ENCODE data around the gene PAXX.
"Not testable (repeated sequence)": the region's sequence is repeated elsewhere in the genome, so short reads cannot be mapped to it uniquely, and the experiment has no call there.

Gene PAXX

DNA sequence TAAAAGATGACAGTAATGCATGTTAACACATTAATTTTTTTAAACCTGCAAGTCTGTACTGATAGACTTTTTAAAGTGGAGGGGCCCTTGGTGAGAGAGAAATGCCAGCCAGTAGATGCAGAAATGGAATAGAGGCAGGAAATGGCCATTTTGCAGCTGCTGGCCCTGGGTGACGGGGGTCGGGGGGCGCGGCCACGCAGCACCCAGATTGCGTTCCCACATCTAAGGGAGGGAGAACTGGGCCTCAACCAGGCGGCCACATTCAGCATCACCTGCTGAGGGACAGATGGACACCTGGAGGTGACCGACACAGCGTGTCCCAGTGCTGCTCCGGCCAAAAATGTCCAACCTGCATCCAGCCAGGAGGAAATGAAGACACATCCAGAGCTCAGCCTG is 10.4 kb downstream of the PAXX start:
- Histone ChIP-seq H3K9ac (ENCODE audit: low read depth in 1 of 2, low read length in 2 of 2) (no peak overlapping the region), H3K4me3 (ENCODE audit: low read depth in 1 of 2, low read length in 2 of 2) (no peak overlapping the region), H3K9me3 (ENCODE audit: control insufficient read depth in 1 of 2, low read length in 2 of 2) (no peaks in the 10 kb centered on the region), H3K27me3 (ENCODE audit: control insufficient read depth in 1 of 2, insufficient read depth in 2 of 2, low read length in 2 of 2) (peaks cover 0 to under 1% of the 10 kb centered on the region in 2 donors), H3K4me1 (ENCODE audit: control insufficient read depth in 1 of 2, insufficient read depth in 2 of 2, low read length in 2 of 2) (peaks cover under 1 to 1% of the 10 kb centered on the region in 2 donors), H3K36me3 (ENCODE audit: control insufficient read depth in 1 of 2, insufficient read depth in 2 of 2, low read length in 2 of 2) (no peaks in the 10 kb centered on the region), H3K27ac (ENCODE audit: low read depth, low read length) (no peak overlapping the region)

DNA sequence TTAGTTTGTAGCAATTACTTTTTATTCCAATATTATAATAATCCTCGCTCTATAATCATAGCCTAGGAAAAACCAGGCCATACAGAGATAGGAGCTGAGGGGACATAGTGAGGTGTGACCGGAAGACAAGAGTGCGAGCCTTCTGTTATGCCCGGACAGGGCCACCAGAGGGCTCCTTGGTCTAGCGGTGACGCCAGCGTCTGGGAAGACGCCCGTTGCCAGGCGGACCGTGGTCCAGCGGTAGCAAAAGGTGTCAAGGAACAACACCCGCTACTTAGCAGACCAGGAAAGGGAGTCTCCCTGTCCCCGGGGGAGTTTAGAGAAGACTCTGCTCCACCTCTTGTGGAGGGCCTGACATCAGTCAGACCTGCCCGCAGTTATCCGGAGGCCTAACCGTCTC is 12.1 kb downstream of the PAXX start:
- H3K4me1 ChIP-seq (ENCODE audit: control insufficient read depth in 1 of 2, insufficient read depth in 2 of 2, low read length in 2 of 2); H3K27me3 ChIP-seq (ENCODE audit: control insufficient read depth in 1 of 2, insufficient read depth in 2 of 2, low read length in 2 of 2); H3K36me3 ChIP-seq (ENCODE audit: control insufficient read depth in 1 of 2, insufficient read depth in 2 of 2, low read length in 2 of 2); H3K9me3 ChIP-seq (ENCODE audit: control insufficient read depth in 1 of 2, low read length in 2 of 2); H3K27ac ChIP-seq (ENCODE audit: low read depth, low read length); H3K9ac ChIP-seq (ENCODE audit: low read depth in 1 of 2, low read length in 2 of 2); H3K4me3 ChIP-seq (ENCODE audit: low read depth in 1 of 2, low read length in 2 of 2): not testable (repeated sequence)

DNA sequence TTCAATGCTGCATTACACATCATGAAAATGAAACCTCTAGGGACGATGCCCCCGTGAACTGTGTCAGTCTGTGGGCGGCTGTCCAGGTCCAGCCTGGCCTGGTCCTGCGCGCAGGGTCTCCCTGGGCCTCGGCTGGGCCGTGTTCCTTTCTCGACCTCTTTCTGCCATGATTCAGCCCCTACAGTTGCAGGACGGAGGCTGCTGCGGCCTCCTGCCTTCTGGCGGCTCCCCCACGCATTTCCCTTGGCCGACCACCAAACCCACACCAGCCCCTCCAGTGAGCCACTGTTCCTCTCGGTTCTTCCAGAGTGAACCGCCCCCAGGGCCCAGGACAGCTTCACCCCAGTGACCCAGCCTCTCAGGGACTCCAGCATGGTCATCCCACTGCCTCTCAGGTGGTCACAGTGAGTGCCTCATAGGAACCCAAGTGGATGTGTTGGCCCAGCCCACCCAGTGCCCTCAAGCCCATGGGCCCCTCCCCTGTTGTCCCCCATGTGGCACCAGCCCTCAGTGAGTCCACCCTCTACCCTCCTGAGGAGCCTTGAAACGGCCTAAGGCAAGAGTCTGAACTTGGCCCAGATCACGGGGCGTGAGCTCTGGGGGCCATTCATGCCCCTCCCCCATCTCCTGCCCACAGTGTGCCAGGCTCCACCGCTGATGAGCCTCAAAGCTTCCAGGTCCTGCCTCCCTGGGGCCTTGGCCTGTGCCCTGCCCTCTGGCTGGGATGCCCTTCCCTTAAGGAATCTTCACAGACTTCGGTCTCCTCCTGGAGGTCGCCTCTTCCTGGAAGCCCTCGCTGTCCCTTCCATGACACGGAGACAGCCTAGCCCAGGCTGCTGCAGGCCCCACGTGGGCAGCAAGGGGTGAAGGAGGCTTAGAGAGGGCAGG is 14.1 kb downstream of the PAXX start:
- Histone ChIP-seq H3K27me3 (ENCODE audit: control insufficient read depth in 1 of 2, insufficient read depth in 2 of 2, low read length in 2 of 2) (no peaks in the 10 kb centered on the region), H3K4me3 (ENCODE audit: low read depth in 1 of 2, low read length in 2 of 2) (no peak overlapping the region), H3K9me3 (ENCODE audit: control insufficient read depth in 1 of 2, low read length in 2 of 2) (no peaks in the 10 kb centered on the region), H3K27ac (ENCODE audit: low read depth, low read length) (no peak overlapping the region), H3K4me1 (ENCODE audit: control insufficient read depth in 1 of 2, insufficient read depth in 2 of 2, low read length in 2 of 2) (no peaks in the 10 kb centered on the region), H3K36me3 (ENCODE audit: control insufficient read depth in 1 of 2, insufficient read depth in 2 of 2, low read length in 2 of 2) (peaks cover 0 to 4% of the 10 kb centered on the region in 2 donors), H3K9ac (ENCODE audit: low read depth in 1 of 2, low read length in 2 of 2) (no peak overlapping the region)

DNA sequence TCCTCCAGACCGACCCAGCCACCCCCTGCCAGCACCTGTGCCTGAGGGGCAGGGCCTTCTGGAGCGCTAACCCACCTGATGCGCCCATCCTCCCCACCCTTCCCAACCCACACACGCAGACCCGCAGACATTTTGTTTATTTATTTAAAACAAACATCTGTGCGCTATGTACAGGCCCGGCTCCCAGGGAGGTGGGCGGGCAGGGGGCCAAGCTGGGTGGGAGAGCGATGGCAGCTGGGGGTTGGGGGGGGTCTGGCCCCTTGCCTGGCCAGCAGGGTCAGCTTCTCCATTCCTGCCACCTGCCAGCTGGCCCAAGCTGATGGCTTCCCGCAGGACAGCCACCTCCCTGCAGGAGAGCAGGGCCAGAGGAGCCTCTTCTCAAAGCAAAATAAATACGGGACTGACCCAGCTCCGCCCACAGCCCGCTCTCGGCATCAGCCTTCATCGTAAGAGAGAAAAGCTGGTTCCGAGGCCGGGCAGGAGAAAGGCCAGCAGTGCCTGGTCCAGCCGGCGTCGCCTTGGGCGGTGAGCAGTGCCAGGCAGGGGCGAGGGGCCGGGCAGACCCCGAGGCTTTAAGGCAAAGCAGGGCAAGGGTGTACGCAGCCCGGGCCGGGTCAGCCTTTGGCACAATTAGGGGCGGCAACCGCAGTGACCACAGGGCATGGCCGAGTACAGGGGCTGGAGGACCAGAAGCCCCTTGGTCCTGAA is 15.0 kb downstream of the PAXX start:
- no peak overlapping the region for H3K4me3 ChIP-seq (ENCODE audit: low read depth in 1 of 2, low read length in 2 of 2)
- no peak overlapping the region for H3K9ac ChIP-seq (ENCODE audit: low read depth in 1 of 2, low read length in 2 of 2)
- H3K4me1 ChIP-seq (ENCODE audit: control insufficient read depth in 1 of 2, insufficient read depth in 2 of 2, low read length in 2 of 2), result no peaks in the 10 kb centered on the region
- H3K27ac ChIP-seq (ENCODE audit: low read depth, low read length), result no peak overlapping the region
- no peaks in the 10 kb centered on the region for H3K27me3 ChIP-seq (ENCODE audit: control insufficient read depth in 1 of 2, insufficient read depth in 2 of 2, low read length in 2 of 2)
- peaks cover 0 to 4% of the 10 kb centered on the region in 2 donors for H3K36me3 ChIP-seq (ENCODE audit: control insufficient read depth in 1 of 2, insufficient read depth in 2 of 2, low read length in 2 of 2)
- H3K9me3 ChIP-seq (ENCODE audit: control insufficient read depth in 1 of 2, low read length in 2 of 2), result no peaks in the 10 kb centered on the region

DNA sequence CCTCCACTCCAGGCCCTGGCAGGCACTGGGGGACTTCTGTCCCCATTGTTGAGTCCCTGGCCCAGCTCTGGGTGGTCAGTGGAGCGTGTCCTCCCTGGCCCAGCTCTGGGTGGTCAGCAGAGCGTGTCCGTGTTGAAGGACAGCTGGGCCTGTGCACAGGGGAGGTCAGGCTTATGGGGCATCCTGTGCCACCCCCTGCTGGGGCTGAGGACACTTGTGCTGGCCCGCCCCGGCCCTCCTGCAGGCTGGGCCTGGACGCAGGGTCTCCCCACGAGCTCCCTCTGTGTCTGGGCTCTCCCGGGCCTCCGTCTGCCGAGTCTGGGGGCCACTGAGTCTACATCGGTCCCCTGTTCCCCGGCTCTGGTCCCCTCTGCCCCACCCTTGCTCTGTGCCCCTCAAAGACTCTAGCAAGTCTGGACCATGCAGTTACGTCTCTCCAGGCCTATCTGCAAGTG is 15.6 kb downstream of the PAXX start:
- H3K4me1 ChIP-seq (ENCODE audit: control insufficient read depth in 1 of 2, insufficient read depth in 2 of 2, low read length in 2 of 2), result no peaks in the 10 kb centered on the region
- no peak overlapping the region for H3K9ac ChIP-seq (ENCODE audit: low read depth in 1 of 2, low read length in 2 of 2)
- no peaks in the 10 kb centered on the region for H3K9me3 ChIP-seq (ENCODE audit: control insufficient read depth in 1 of 2, low read length in 2 of 2)
- no peak overlapping the region for H3K4me3 ChIP-seq (ENCODE audit: low read depth in 1 of 2, low read length in 2 of 2)
- H3K27ac ChIP-seq (ENCODE audit: low read depth, low read length), result no peak overlapping the region
- H3K36me3 ChIP-seq (ENCODE audit: control insufficient read depth in 1 of 2, insufficient read depth in 2 of 2, low read length in 2 of 2), result peaks cover 0 to 4% of the 10 kb centered on the region in 2 donors
- H3K27me3 ChIP-seq (ENCODE audit: control insufficient read depth in 1 of 2, insufficient read depth in 2 of 2, low read length in 2 of 2), result no peaks in the 10 kb centered on the region

DNA sequence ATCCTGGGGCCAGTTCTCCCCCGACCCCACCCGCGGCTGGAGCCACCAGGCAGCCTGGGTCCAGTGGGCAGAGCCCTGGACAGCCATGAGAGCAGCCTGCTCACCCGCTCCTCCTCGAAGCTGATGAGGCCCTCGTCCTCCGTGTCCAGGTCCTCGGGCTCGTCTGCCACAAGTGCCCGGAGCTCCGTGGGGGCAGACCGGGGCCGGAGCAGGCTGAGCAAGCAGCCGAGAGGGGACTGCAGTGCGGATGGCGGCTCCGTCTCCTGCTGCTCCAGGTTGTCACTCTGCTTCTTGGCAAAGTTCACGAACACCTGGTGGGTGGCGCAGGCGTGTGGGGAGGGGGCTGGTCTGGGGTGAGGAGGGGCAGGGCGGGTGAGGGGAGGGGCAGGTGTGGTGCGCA is 16.1 kb downstream of the PAXX start:
- no peaks in the 10 kb centered on the region for H3K9me3 ChIP-seq (ENCODE audit: control insufficient read depth in 1 of 2, low read length in 2 of 2)
- H3K4me1 ChIP-seq (ENCODE audit: control insufficient read depth in 1 of 2, insufficient read depth in 2 of 2, low read length in 2 of 2), result no peaks in the 10 kb centered on the region
- no peak overlapping the region for H3K9ac ChIP-seq (ENCODE audit: low read depth in 1 of 2, low read length in 2 of 2)
- no peaks in the 10 kb centered on the region for H3K27me3 ChIP-seq (ENCODE audit: control insufficient read depth in 1 of 2, insufficient read depth in 2 of 2, low read length in 2 of 2)
- no peak overlapping the region for H3K27ac ChIP-seq (ENCODE audit: low read depth, low read length)
- peaks cover 0 to 4% of the 10 kb centered on the region in 2 donors for H3K36me3 ChIP-seq (ENCODE audit: control insufficient read depth in 1 of 2, insufficient read depth in 2 of 2, low read length in 2 of 2)
- no peak overlapping the region for H3K4me3 ChIP-seq (ENCODE audit: low read depth in 1 of 2, low read length in 2 of 2)

DNA sequence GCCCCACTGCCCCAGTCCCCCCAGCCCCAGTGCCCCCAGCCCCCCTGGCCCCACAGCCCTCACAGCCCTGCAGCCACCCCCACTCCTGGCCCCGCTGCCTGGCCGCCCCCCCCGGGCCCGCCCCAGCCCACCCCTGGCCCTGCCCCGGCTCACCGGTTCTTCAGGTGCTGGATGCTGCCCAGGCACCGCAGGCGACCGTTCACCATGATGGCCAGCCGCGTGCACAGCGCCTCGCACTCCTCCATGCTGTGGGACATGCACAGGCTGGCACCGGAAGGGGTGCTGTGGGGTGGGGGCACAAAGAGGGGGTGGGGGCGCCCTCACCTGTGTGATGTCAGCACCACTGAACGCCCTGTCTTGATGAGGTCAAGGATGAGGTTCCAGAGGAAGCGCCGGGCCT is 17.0 kb downstream of the PAXX start:
- no peak overlapping the region for H3K4me3 ChIP-seq (ENCODE audit: low read depth in 1 of 2, low read length in 2 of 2)
- no peaks in the 10 kb centered on the region for H3K9me3 ChIP-seq (ENCODE audit: control insufficient read depth in 1 of 2, low read length in 2 of 2)
- peaks cover 0 to 4% of the 10 kb centered on the region in 2 donors for H3K36me3 ChIP-seq (ENCODE audit: control insufficient read depth in 1 of 2, insufficient read depth in 2 of 2, low read length in 2 of 2)
- no peaks in the 10 kb centered on the region for H3K27me3 ChIP-seq (ENCODE audit: control insufficient read depth in 1 of 2, insufficient read depth in 2 of 2, low read length in 2 of 2)
- H3K4me1 ChIP-seq (ENCODE audit: control insufficient read depth in 1 of 2, insufficient read depth in 2 of 2, low read length in 2 of 2), result no peaks in the 10 kb centered on the region
- no peak overlapping the region for H3K27ac ChIP-seq (ENCODE audit: low read depth, low read length)
- H3K9ac ChIP-seq (ENCODE audit: low read depth in 1 of 2, low read length in 2 of 2), result no peak overlapping the region

DNA sequence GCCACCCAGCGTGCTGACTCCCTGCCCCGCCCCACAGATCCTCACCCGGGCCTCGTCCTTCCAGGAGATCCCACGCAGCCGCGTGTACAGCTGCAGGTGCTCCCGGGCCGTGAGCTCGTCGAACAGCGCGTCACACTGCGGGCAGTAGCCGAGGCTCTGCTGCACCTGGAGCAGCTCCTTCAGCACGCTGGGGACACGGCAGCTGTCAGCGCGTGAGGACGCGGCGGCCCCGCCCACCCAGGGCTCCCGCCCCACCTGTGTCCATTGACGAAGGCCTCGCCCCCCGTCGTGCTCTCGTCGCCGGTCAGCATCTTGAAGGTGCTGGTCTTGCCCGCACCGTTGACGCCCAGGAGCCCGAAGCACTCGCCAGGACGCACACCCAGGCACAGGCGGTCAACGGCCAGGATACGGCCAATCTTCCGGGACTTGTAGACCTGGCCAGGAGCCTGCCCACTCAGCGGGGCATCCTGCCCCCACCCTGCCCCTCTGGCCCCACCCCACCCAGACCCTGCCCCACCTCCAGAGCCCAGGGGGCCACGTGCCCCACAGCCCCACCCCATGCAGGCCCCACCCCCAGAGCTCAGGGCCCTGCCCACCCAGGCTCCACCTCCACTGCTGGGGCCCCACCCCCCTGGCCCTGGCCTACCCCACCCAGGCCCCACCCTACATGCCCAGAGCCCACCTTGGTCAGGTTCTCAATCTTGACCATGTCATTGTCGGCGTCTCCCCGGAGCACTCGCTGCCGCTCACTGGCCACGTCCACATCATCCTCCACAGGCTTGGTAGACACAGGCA is 17.9 kb downstream of the PAXX start:
- Histone ChIP-seq H3K36me3 (ENCODE audit: control insufficient read depth in 1 of 2, insufficient read depth in 2 of 2, low read length in 2 of 2) (peaks cover 0 to 6% of the 10 kb centered on the region in 2 donors), H3K4me1 (ENCODE audit: control insufficient read depth in 1 of 2, insufficient read depth in 2 of 2, low read length in 2 of 2) (no peaks in the 10 kb centered on the region), H3K27ac (ENCODE audit: low read depth, low read length) (no peak overlapping the region)

DNA sequence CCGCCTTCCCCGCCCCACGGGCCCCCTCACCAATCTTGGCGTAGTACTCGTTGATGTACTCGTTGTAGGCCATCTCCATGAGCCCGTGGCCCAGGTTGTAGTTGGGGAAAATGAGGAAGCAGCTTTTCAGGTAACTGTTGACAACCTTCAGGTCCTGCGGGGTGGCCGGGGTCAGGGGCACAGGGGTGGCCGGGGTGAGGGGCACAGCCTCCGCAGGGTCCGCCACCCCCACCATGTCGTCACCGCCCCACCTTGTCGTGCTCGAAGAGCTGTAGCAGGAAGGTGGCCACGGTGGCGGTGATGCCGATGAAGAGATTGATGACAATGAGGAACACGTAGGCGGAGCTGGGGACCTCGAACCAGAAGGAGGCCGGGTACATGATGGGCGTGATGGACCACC is 18.9 kb downstream of the PAXX start:
- H3K4me3 ChIP-seq (ENCODE audit: low read depth in 1 of 2, low read length in 2 of 2), result no peak overlapping the region
- no peak overlapping the region for H3K27ac ChIP-seq (ENCODE audit: low read depth, low read length)
- no peaks in the 10 kb centered on the region for H3K4me1 ChIP-seq (ENCODE audit: control insufficient read depth in 1 of 2, insufficient read depth in 2 of 2, low read length in 2 of 2)
- H3K27me3 ChIP-seq (ENCODE audit: control insufficient read depth in 1 of 2, insufficient read depth in 2 of 2, low read length in 2 of 2), result no peaks in the 10 kb centered on the region
- H3K36me3 ChIP-seq (ENCODE audit: control insufficient read depth in 1 of 2, insufficient read depth in 2 of 2, low read length in 2 of 2), result peaks cover 0 to 6% of the 10 kb centered on the region in 2 donors
- no peak overlapping the region for H3K9ac ChIP-seq (ENCODE audit: low read depth in 1 of 2, low read length in 2 of 2)
- no peaks in the 10 kb centered on the region for H3K9me3 ChIP-seq (ENCODE audit: control insufficient read depth in 1 of 2, low read length in 2 of 2)

More for the DNA sequence above, 17.9 kb downstream of the PAXX start:
- H3K9ac ChIP-seq (ENCODE audit: low read depth in 1 of 2, low read length in 2 of 2), result no peak overlapping the region
- H3K9me3 ChIP-seq (ENCODE audit: control insufficient read depth in 1 of 2, low read length in 2 of 2), result no peaks in the 10 kb centered on the region
- no peak overlapping the region for H3K4me3 ChIP-seq (ENCODE audit: low read depth in 1 of 2, low read length in 2 of 2)
- no peaks in the 10 kb centered on the region for H3K27me3 ChIP-seq (ENCODE audit: control insufficient read depth in 1 of 2, insufficient read depth in 2 of 2, low read length in 2 of 2)
